IPS-20b (cell line): Measurements from ENCODE around the gene IBA57.

ENCODE experiments used
- H3K27ac ChIP-seq: one replicate; pipeline ENCODE4 v1.5.1; 2013; ENCODE audit warnings: low read length
- H3K27me3 ChIP-seq: 2 replicates; pipeline ENCODE4 v1.6.1; 2013; ENCODE audit warnings: mild to moderate bottlenecking, low read length, inconsistent platforms; ENCODE audit not compliant: insufficient read depth
- H3K36me3 ChIP-seq: 2 replicates; pipeline ENCODE4 v1.6.1; 2013; ENCODE audit warnings: low read depth, mild to moderate bottlenecking, inconsistent platforms, low read length, moderate library complexity; ENCODE audit not compliant: insufficient read depth
- H3K4me1 ChIP-seq: 2 replicates; pipeline ENCODE4 v1.6.1; 2013; ENCODE audit warnings: mild to moderate bottlenecking, control low read depth, inconsistent platforms, low read length, moderate library complexity; ENCODE audit not compliant: insufficient read depth
- H3K4me3 ChIP-seq: 2 replicates; pipeline ENCODE4 v1.5.1; 2013; ENCODE audit warnings: mild to moderate bottlenecking, low read length, inconsistent platforms
- H3K9ac ChIP-seq: 2 replicates; pipeline ENCODE4 v1.6.1; 2013; ENCODE audit warnings: low read depth, mild to moderate bottlenecking, inconsistent platforms, low read length, moderate library complexity
- H3K9me3 ChIP-seq: 2 replicates; pipeline ENCODE4 v1.6.1; 2013; ENCODE audit warnings: mild to moderate bottlenecking, low read depth, low read length, inconsistent platforms; ENCODE audit not compliant: insufficient read depth

The IBA57 gene

DNA sequence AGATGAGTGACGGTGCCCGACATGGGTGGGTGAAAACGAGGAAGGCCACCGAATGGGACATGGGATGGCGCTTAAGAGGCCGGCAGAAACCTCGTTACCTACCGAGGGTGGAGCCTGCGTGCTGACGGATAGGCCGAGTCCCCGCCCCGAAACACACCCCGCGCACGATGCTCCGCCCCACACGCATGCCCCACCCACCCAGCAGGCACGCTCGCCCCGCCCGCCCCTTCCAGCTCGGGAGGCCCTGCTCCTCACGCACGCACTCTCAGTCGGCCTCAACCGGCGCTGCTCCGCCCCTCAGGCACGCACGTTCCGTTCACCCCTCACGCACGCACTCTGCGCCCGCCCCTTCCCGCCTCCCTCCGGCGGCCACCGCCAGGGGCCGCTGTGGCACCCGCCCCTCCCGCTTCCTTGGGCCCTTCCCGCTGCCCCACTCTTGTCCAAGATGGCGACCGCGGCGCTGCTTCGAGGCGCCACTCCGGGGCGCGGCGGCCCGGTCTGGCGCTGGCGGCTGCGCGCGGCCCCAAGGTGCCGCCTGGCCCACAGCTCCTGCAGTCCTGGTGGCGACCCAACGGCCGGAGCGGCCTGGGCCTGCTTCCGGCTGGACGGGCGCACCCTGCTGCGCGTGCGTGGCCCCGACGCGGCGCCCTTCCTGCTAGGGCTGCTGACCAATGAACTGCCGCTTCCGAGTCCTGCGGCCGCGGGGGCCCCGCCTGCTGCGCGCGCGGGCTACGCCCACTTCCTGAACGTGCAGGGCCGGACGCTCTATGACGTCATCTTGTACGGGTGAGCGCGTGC lies at the start of gene IBA57:
IBA57 (plus strand) TSS at position 433 of the 798 bp plus-strand sequence; CDS start at position 446, 13 bp downstream.
- Histone ChIP-seq H3K9me3 (no peaks in the 10 kb centered on the region), H3K4me1 (peaks cover 9% of the 10 kb centered on the region; the same call in 1 of the 2 replicates), H3K27ac (peak within 1 kb of the TSS; percentile 81), H3K9ac (peak within 1 kb of the TSS; percentile 87), H3K4me3 (peak within 1 kb of the TSS; percentile 88), H3K27me3 (no peaks in the 10 kb centered on the region; the same call in 1 of the 2 replicates), H3K36me3 (no peaks in the 10 kb centered on the region)

DNA sequence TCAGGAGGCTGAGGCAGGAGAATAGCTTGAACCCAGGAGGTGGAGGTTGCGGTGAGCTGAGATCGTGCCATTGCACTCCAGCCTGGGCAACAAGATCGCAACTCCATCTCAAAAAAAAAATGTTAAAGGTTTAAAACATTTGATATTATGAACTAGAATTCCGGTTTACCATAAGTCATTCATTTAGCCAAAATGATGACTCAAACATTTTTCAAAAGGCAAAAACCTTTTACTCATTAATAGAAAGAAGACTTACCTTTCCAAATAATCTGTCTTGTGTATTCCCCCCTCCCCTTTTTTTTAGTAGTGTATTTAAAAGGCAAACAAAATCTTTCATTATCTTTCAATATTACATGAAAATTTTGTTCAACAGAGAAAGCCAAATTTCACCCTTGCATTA lies 48.3 kb upstream of the IBA57 start:
- no peak overlapping the region for H3K27ac ChIP-seq
- H3K27me3 ChIP-seq, result no peaks in the 10 kb centered on the region
- H3K9ac ChIP-seq, result no peak overlapping the region
- no peaks in the 10 kb centered on the region for H3K36me3 ChIP-seq
- peaks cover 50% of the 10 kb centered on the region for H3K9me3 ChIP-seq
- no peak overlapping the region for H3K4me3 ChIP-seq
- H3K4me1 ChIP-seq, result no peaks in the 10 kb centered on the region

DNA sequence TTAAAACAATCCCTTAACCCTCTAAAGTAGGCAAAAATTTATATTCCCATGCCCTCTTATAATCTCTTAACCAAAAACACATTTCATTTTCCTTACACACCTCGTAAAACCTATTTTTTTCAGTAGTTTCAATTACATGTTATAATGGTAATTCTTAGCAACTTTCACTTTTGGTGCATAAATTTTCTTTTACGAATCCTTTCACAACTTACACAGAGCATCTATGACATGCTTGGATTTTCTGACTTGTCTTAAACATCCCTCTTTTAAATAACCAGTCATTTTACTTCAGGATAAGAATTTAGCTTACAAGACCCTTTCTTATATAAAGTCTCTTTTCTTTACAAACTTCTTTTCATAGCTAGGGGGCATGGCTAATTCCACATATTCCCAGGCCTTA lies 47.6 kb upstream of the IBA57 start:
- no peak overlapping the region for H3K27ac ChIP-seq
- H3K9ac ChIP-seq, result no peak overlapping the region
- H3K4me3 ChIP-seq, result no peak overlapping the region
- H3K36me3 ChIP-seq, result no peaks in the 10 kb centered on the region
- 0 out of 2 replicates have a peak, but pooled peaks cover 6% of the 10 kb centered on the region for H3K27me3 ChIP-seq
- peaks cover 50% of the 10 kb centered on the region for H3K9me3 ChIP-seq
- no peaks in the 10 kb centered on the region for H3K4me1 ChIP-seq

GRCh38 chr1:228120351-228120750 lies 45.3 kb upstream of the IBA57 start:
- H3K9ac ChIP-seq, result no peak overlapping the region

DNA sequence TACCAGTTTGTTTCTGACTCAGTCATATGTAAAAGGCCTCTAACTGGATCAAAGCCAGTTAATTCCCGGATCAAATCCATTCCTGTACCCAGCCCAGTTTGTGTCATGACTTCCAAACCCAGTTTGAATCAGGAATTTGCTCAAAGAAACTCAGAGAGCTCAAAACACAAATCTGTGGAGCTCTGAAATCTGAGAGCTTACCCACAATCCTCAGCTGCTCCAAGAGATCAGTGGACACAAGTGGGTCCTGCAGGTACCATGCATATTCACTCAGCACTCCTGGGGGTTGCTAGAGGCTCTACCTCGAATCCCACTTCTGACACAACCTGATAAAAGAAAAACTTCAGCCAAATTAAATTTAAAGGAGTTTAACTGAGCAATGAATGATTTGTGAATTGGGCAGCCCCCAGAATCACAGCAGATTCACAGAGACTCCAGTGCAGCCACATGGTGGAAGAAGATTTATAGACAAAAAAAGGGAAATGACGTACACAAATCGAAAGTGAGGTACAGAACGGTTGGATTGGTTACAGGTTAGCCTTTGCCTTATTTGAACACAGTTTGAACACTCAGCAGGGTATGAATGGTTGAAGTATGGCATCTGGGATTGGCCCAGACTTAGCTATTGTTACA lies 44.6 kb upstream of the IBA57 start:
- Histone ChIP-seq H3K9me3 (peaks cover 43% of the 10 kb centered on the region), H3K36me3 (no peaks in the 10 kb centered on the region), H3K27ac (no peak overlapping the region), H3K27me3 (peaks cover 24% of the 10 kb centered on the region), H3K4me1 (no peaks in the 10 kb centered on the region), H3K4me3 (no peak overlapping the region), H3K9ac (no peak overlapping the region)

More at GRCh38 chr1:228120351-228120750, 45.3 kb upstream of the IBA57 start:
- Histone ChIP-seq H3K9me3 (peaks cover 44% of the 10 kb centered on the region), H3K27me3 (peaks cover 20% of the 10 kb centered on the region), H3K27ac (no peak overlapping the region), H3K36me3 (no peaks in the 10 kb centered on the region), H3K4me3 (no peak overlapping the region), H3K4me1 (no peaks in the 10 kb centered on the region)

GRCh38 chr1:228122921-228123441 lies 42.6 kb upstream of the IBA57 start:
- Histone ChIP-seq H3K9me3 (peaks cover 24% of the 10 kb centered on the region), H3K4me1 (no peaks in the 10 kb centered on the region), H3K27me3 (peaks cover 32% of the 10 kb centered on the region), H3K4me3 (no peak overlapping the region), H3K36me3 (no peaks in the 10 kb centered on the region), H3K9ac (no peak overlapping the region), H3K27ac (no peak overlapping the region)

- no peaks in the 10 kb centered on the region for H3K4me1 ChIP-seq
- H3K27me3 ChIP-seq, result peaks cover 36% of the 10 kb centered on the region
- no peak overlapping the region for H3K27ac ChIP-seq
- no peak overlapping the region for H3K4me3 ChIP-seq
- no peak overlapping the region for H3K9ac ChIP-seq
- H3K36me3 ChIP-seq, result no peaks in the 10 kb centered on the region
- H3K9me3 ChIP-seq, result peaks cover 19% of the 10 kb centered on the region
Measured at GRCh38 chr1:228123505-228123904, 42.1 kb upstream of the IBA57 start.

GRCh38 chr1:228125185-228125584 lies 40.4 kb upstream of the IBA57 start:
- H3K9ac ChIP-seq, result no peak overlapping the region
- H3K4me3 ChIP-seq, result no peak overlapping the region
- no peaks in the 10 kb centered on the region for H3K36me3 ChIP-seq
- no peaks in the 10 kb centered on the region for H3K4me1 ChIP-seq
- H3K27ac ChIP-seq, result no peak overlapping the region
- peaks cover 6% of the 10 kb centered on the region for H3K9me3 ChIP-seq
- H3K27me3 ChIP-seq, result peaks cover 47% of the 10 kb centered on the region

DNA sequence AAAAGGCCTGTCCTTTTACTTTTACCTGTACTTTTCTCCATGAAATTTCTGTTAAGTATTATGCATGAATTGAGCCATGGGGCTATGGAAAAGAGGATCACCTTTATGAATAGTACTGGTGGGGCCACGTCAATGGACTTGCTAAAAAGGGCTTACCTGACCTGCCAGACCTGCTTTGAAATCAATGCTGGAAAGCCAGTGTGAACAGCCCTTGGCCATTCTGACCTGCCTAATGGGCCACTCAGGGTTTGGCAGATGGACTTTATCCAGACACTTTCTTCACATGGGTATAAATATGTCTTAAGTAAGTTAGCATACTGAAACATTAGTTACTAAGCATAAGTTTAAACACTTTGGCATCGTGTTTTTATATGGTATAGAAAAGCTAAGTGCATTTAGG lies 33.8 kb upstream of the IBA57 start:
- Histone ChIP-seq H3K9ac (no peak overlapping the region), H3K27me3 (peaks cover 54% of the 10 kb centered on the region), H3K9me3 (no peaks in the 10 kb centered on the region), H3K27ac (no peak overlapping the region), H3K36me3 (no peaks in the 10 kb centered on the region), H3K4me3 (no peak overlapping the region), H3K4me1 (no peaks in the 10 kb centered on the region)

GRCh38 chr1:228134591-228134990 lies 31.0 kb upstream of the IBA57 start:
- Histone ChIP-seq H3K27me3 (peaks cover 55% of the 10 kb centered on the region), H3K4me1 (no peaks in the 10 kb centered on the region), H3K9ac (no peak overlapping the region), H3K4me3 (no peak overlapping the region), H3K27ac (no peak overlapping the region), H3K9me3 (no peaks in the 10 kb centered on the region), H3K36me3 (no peaks in the 10 kb centered on the region)

GRCh38 chr1:228136901-228137300 lies 28.7 kb upstream of the IBA57 start:
- Histone ChIP-seq H3K27ac (no peak overlapping the region), H3K27me3 (peaks cover 48% of the 10 kb centered on the region), H3K4me3 (no peak overlapping the region)

More at GRCh38 chr1:228136901-228137300, 28.7 kb upstream of the IBA57 start:
- H3K4me1 ChIP-seq, result no peaks in the 10 kb centered on the region; the same call in 1 of the 2 replicates
- no peak overlapping the region for H3K9ac ChIP-seq
- no peaks in the 10 kb centered on the region for H3K36me3 ChIP-seq
- no peaks in the 10 kb centered on the region for H3K9me3 ChIP-seq
